ENCODE results near the gene DEPDC5.

DEPDC5 gene

DNA sequence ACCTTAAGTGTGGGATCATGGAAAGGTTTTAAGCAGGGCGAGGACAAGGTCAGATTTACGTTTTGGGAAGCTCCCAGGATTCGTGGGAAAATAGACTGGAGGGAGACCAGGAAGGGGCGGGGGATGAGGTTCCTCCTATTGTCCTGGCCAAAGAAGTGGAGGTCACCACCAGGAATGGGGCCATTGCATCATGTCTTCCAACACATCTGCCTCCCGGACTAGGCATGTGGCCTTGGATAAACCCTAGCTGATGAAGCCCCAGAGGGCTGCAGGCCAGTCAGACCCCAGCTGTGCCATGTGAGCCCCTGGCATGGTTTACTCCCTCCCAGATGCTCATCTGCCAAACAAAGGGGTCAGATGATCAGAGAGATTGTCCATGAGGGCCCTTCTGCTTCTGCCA is 179.0 kb downstream of the DEPDC5 start:
- H3K4me3 ChIP-seq (ENCODE audit: low read length), result no peak overlapping the region
- no peak for DNase-seq (ENCODE audit: low read depth)
- TF ChIP-seq, protein P1, sequence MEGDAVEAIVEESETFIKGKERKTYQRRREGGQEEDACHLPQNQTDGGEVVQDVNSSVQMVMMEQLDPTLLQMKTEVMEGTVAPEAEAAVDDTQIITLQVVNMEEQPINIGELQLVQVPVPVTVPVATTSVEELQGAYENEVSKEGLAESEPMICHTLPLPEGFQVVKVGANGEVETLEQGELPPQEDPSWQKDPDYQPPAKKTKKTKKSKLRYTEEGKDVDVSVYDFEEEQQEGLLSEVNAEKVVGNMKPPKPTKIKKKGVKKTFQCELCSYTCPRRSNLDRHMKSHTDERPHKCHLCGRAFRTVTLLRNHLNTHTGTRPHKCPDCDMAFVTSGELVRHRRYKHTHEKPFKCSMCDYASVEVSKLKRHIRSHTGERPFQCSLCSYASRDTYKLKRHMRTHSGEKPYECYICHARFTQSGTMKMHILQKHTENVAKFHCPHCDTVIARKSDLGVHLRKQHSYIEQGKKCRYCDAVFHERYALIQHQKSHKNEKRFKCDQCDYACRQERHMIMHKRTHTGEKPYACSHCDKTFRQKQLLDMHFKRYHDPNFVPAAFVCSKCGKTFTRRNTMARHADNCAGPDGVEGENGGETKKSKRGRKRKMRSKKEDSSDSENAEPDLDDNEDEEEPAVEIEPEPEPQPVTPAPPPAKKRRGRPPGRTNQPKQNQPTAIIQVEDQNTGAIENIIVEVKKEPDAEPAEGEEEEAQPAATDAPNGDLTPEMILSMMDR (conservative IDR thresholded peaks at IDR 0.05; ENCODE audit: low read depth, low read length), result no peak

DNA sequence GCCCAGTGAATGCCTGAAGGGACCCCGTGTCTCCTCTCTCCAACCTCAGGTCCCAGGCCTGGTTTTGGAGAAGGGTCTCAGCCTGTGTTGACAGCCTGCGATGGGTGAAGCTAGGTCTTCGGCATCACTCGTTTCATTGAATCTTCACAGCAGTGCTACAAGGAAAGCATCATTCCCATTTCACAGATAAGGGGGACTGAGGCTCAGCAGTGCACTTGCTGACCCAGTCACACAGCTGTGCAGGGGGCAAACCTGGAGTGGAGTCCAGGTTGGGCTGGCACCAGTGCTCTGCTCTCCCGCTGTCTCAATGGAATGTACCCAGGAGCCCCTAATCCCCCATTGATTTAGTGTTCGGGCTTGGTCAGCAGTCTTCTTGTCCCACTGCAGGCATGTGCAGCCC is 179.6 kb downstream of the DEPDC5 start:
- TF ChIP-seq, protein P1 (conservative IDR thresholded peaks at IDR 0.05; ENCODE audit: low read depth, low read length), result no peak
- no peak for DNase-seq (ENCODE audit: low read depth)
- H3K4me3 ChIP-seq (ENCODE audit: low read length), result no peak overlapping the region

DNA sequence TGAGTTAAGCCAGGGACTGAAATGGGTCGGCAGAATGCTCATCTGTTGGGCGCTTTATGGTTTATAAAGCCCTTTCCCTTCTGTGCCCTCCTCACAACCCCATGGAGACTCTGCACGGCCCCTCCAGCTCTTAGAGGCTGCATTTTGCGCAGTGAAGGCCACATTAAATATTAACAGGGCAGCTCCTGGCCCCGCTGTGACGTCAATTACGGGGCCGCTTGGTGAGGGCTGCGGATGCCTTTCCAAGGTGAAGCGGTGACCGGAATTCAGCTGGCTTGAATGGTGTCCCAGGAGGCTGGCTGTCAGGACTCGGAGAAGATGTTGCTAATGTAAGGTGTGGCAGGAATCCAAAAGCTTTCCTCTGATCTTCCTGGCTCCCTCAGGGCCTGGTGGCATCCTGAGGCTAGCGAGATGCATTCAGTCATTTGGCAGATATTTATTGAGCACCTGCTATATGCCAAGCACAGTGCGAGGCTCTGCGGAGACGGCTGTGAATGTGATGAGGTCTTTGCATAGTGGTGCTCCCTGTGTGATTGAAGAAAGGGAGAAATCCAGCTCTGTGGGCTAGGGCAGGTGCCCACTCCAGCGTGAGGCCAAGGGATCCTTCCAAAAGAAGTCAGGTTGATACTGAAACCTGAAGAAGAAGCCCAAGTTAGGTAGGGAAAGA is 180.1 kb downstream of the DEPDC5 start:
- no peak for DNase-seq (ENCODE audit: low read depth)
- TF ChIP-seq, protein P1 (conservative IDR thresholded peaks at IDR 0.05; ENCODE audit: low read depth, low read length), result no peak
- H3K4me3 ChIP-seq (ENCODE audit: low read length), result no peak overlapping the region

DNA sequence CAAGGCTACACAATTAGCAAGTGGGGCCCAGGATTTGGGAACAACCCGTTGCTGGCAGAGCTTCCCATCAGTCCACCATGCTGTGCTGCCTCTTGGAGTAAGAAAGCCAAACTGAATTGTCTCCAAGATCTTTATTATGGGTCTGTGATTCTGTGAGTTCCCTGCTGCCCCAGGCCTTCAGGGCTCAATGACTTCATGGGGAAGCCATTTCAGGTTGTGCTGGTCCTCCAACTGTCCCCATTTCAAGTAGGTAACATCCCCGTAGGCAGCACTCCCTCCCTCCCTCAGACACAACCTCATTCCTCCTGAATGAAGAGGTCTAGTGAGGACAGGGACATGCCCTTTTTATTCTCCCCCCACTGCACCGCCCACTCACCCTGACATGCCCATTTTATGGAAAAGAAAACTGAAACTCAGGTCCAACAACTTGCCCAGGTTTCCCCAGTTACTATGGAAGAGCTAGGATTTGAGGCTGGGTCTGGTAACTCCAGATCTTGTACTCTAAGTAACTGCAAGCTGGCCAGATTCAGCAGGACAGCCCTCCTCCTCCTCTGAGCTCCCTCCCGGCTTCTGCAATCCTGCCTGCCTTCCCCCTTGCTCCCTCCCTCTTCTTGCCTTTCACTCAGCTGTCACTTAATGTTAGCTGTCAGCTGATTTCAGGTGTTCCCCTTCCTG is 182.3 kb downstream of the DEPDC5 start:
- no peak overlapping the region for H3K4me3 ChIP-seq (ENCODE audit: low read length)
- no peak for DNase-seq (ENCODE audit: low read depth)
- TF ChIP-seq, protein P1 (conservative IDR thresholded peaks at IDR 0.05; ENCODE audit: low read depth, low read length), result no peak

DNA sequence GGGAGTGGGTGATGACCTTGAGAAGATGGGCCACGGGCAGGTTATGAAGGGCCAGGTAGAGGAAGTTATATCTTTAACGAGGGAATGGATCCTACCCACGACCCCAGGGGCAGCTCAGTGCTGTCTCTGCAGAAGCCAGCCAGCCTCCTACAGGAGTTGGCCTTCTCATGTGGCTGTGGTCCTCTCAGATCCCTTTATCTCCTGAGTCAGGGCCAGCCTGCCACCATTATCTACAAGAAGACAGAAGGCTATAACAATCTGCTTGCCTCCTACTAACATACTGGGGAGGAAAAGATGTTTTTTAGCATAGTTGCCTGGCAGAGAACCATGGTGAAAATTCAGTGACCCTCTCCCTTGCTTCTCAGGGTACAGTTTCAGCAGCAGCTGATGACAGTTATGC is 183.5 kb downstream of the DEPDC5 start:
- no peak for DNase-seq (ENCODE audit: low read depth)
- no peak overlapping the region for H3K4me3 ChIP-seq (ENCODE audit: low read length)
- TF ChIP-seq, protein P1 (conservative IDR thresholded peaks at IDR 0.05; ENCODE audit: low read depth, low read length), result no peak

DNA sequence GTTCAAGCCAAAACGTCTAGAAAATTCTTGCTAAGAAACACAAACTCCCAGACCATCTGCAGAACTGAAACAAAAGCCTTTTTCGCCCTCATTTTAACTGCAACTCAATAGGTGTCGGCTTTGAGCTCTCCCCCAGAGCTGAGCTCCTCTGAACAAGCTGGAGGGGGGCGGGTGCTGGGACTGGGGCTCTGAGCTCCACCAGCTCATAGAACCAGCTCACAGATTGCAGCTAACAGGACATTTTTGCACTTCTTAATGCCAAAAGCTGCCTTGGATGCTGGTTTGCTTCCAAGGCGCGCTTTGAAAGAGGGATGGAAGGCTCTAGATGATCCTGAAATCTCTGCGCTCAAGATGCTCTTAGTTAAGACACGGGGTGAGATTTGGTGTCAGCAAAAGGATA is 184.5 kb downstream of the DEPDC5 start:
- DNase-seq (ENCODE audit: low read depth), result no peak
- H3K4me3 ChIP-seq (ENCODE audit: low read length), result no peak overlapping the region
- TF ChIP-seq, protein P1 (conservative IDR thresholded peaks at IDR 0.05; ENCODE audit: low read depth, low read length), result no peak

DNA sequence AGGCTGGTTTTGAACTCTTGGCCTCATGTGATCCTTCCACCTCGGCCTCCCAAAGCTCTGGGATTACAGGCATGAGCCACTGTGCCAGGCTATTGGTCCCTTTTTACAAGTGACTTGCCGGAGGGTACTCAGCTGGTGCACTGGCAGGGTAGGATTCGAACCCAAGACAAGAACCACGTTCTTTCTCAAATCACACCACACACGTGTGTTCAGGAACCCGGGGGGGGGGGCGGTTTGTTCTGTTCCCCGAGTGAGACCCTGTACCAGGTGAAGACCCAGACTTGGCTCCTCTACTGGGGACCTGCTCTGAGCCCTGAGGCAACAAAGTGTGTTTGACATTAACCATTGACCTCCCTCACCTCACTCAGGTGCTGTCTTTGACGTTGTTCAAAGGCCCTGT is 186.7 kb downstream of the DEPDC5 start:
- TF ChIP-seq, protein P1 (conservative IDR thresholded peaks at IDR 0.05; ENCODE audit: low read depth, low read length), result no peak
- DNase-seq (ENCODE audit: low read depth), result no peak
- H3K4me3 ChIP-seq (ENCODE audit: low read length), result no peak overlapping the region

Data from retinal pigment epithelial cell (primary cell).